ENCODE results near the gene TBC1D22A. TPM values are rescaled to one million over a fixed set of nuclear protein-coding genes. Genes with fewer than 3 reads are reported as not detected.

Gene TBC1D22A
- polyA plus RNA-seq, 1 donor (not counting 4 experiments of a cell fraction or from before 2014, with no cell fraction given) = 20.9 TPM

DNA sequence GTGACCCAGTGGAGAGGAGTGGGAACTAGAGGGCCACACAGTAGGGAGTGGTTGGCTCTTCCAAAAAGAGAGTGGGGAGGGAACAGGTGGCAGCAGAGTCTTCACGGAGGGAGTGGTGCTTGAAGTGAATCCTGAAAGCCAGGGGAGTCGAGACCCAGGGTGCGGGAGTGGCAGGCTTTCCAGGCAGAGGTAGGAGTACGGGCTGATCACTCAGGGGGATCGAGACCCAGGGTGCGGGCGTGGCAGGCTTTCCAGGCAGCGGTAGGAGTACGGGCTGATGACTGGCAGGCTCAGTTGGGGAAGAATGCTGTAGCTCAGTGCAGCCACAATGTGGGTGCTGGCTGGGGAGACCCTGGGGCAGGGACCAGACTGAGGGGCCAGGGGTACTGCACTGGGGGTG, 148.2 kb downstream of the TBC1D22A start:
- no peaks in the 10 kb centered on the region for H3K9me1 ChIP-seq (ENCODE audit: control insufficient read depth, extremely low read depth, insufficient read depth, low read length)
- H3K4me3 ChIP-seq (ENCODE audit: control insufficient read depth in 2 of 3, extremely low read depth in 1 of 3, insufficient read depth in 2 of 3, low read depth in 1 of 3, low read length in 3 of 3) = no peak overlapping the region
- no peak overlapping the region for H3K9ac ChIP-seq (ENCODE audit: control insufficient read depth, extremely low read depth, insufficient read depth, low read length)
- no peaks in the 10 kb centered on the region for H3K4me1 ChIP-seq (ENCODE audit: control insufficient read depth, extremely low read depth, insufficient read depth, low read length)
- no peak overlapping the region for H3K27ac ChIP-seq (ENCODE audit: control insufficient read depth, insufficient read depth, low read length)
- DNase-seq (ENCODE audit: low read depth, low spot score) (no peak), FAIRE-seq (no peak)
- TF ChIP-seq EZH2 (IDR thresholded peaks at IDR 0.05; ENCODE audit: low read length) = no peak
- TF ChIP-seq, protein P1, sequence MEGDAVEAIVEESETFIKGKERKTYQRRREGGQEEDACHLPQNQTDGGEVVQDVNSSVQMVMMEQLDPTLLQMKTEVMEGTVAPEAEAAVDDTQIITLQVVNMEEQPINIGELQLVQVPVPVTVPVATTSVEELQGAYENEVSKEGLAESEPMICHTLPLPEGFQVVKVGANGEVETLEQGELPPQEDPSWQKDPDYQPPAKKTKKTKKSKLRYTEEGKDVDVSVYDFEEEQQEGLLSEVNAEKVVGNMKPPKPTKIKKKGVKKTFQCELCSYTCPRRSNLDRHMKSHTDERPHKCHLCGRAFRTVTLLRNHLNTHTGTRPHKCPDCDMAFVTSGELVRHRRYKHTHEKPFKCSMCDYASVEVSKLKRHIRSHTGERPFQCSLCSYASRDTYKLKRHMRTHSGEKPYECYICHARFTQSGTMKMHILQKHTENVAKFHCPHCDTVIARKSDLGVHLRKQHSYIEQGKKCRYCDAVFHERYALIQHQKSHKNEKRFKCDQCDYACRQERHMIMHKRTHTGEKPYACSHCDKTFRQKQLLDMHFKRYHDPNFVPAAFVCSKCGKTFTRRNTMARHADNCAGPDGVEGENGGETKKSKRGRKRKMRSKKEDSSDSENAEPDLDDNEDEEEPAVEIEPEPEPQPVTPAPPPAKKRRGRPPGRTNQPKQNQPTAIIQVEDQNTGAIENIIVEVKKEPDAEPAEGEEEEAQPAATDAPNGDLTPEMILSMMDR (optimal IDR thresholded peaks at IDR 0.05 in 1 of 3, IDR thresholded peaks at IDR 0.05 in 1 of 3, conservative IDR thresholded peaks at IDR 0.05 in 1 of 3; ENCODE audit: extremely low read depth in 1 of 3, insufficient read depth in 2 of 3, low read length in 3 of 3) = no peak
- no peaks in the 10 kb centered on the region for H4K20me1 ChIP-seq (ENCODE audit: control insufficient read depth, extremely low read depth, insufficient read depth, low read length)
- peaks cover 5% of the 10 kb centered on the region for H3K79me2 ChIP-seq (ENCODE audit: control insufficient read depth, insufficient read depth, low read length)
- H2AFZ ChIP-seq (ENCODE audit: control insufficient read depth, low read length) = no peak overlapping the region
- no peaks in the 10 kb centered on the region for H3K9me3 ChIP-seq (ENCODE audit: control insufficient read depth, low read depth, low read length)
- no peaks in the 10 kb centered on the region for H3K27me3 ChIP-seq (ENCODE audit: control insufficient read depth, extremely low read depth, insufficient read depth, low read length)
- H3K4me2 ChIP-seq (ENCODE audit: control insufficient read depth, extremely low read depth, insufficient read depth, low read depth, low read length) = no peak overlapping the region
- H3K36me3 ChIP-seq (ENCODE audit: control insufficient read depth in 2 of 2, extremely low read depth in 1 of 2, insufficient read depth in 2 of 2, low read length in 2 of 2) = peaks cover 4 to 13% of the 10 kb centered on the region in 2 experiments
- dilution Hi-C loops (cut with MboI; ENCODE audit: extremely low pct_ligation_motif_present, low sequenced_read_pairs) = no loop called here

DNA sequence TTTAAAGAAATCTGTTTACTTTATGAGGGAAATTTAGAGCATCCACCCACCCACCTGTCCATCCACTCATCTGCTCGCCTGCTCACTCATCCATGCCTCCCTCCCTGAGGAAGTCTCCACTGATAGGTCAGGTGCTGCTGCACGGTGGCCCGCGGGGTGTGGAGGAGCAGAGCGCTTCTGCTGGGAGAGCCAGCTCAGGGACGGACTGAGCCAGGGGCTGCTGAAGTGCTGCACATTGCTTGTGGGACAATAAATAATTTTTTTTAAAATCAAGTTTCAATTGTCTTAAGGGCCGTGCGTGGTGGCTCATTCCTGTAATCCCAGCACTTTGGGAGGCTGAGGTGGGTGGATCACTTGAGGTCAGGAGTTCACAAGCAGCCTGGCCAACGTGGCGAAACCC, 148.9 kb downstream of the TBC1D22A start:
- H2AFZ ChIP-seq (ENCODE audit: control insufficient read depth, low read length) = no peak overlapping the region
- H3K79me2 ChIP-seq (ENCODE audit: control insufficient read depth, insufficient read depth, low read length) = peaks cover 5% of the 10 kb centered on the region
- H3K4me1 ChIP-seq (ENCODE audit: control insufficient read depth, extremely low read depth, insufficient read depth, low read length) = no peaks in the 10 kb centered on the region
- H3K27me3 ChIP-seq (ENCODE audit: control insufficient read depth, extremely low read depth, insufficient read depth, low read length) = no peaks in the 10 kb centered on the region
- DNase-seq (ENCODE audit: low read depth, low spot score) (no peak), FAIRE-seq (no peak)
- dilution Hi-C loops (cut with MboI; ENCODE audit: extremely low pct_ligation_motif_present, low sequenced_read_pairs) = no loop called here
- no peaks in the 10 kb centered on the region for H3K9me1 ChIP-seq (ENCODE audit: control insufficient read depth, extremely low read depth, insufficient read depth, low read length)
- no peak overlapping the region for H3K27ac ChIP-seq (ENCODE audit: control insufficient read depth, insufficient read depth, low read length)
- H3K9me3 ChIP-seq (ENCODE audit: control insufficient read depth, low read depth, low read length) = no peaks in the 10 kb centered on the region
- H3K4me3 ChIP-seq (ENCODE audit: control insufficient read depth in 2 of 3, extremely low read depth in 1 of 3, insufficient read depth in 2 of 3, low read depth in 1 of 3, low read length in 3 of 3) = no peak overlapping the region
- TF ChIP-seq EZH2 (IDR thresholded peaks at IDR 0.05; ENCODE audit: low read length) = no peak
- TF ChIP-seq, protein P1 (optimal IDR thresholded peaks at IDR 0.05 in 1 of 3, IDR thresholded peaks at IDR 0.05 in 1 of 3, conservative IDR thresholded peaks at IDR 0.05 in 1 of 3; ENCODE audit: extremely low read depth in 1 of 3, insufficient read depth in 2 of 3, low read length in 3 of 3) = no peak
- H3K9ac ChIP-seq (ENCODE audit: control insufficient read depth, extremely low read depth, insufficient read depth, low read length) = no peak overlapping the region
- H3K36me3 ChIP-seq (ENCODE audit: control insufficient read depth in 2 of 2, extremely low read depth in 1 of 2, insufficient read depth in 2 of 2, low read length in 2 of 2) = peaks cover 4 to 15% of the 10 kb centered on the region in 2 experiments
- H3K4me2 ChIP-seq (ENCODE audit: control insufficient read depth, extremely low read depth, insufficient read depth, low read depth, low read length) = no peak overlapping the region
- no peaks in the 10 kb centered on the region for H4K20me1 ChIP-seq (ENCODE audit: control insufficient read depth, extremely low read depth, insufficient read depth, low read length)

All from keratinocyte (primary cell).